Ovary (tissue), 3 donors: ENCODE measurements around the gene CYP4F3.

ENCODE experiments used
- CTCF ChIP-seq, 3 donors: fragments of 450-650 bp in 2 of 3; fragments of 200-600 bp in 1 of 3; IDR thresholded peaks; one replicate each; pipeline versions ENCODE4 v1.5.1 to v1.8.0; 2016 to 2022; ENCODE audit warnings: antibody characterized with exemption in 3 of 3, mild to moderate bottlenecking in 1 of 3
- POLR2A ChIP-seq: fragments of 450-650 bp; IDR thresholded peaks from one replicate; pipeline ENCODE4 v1.6.1; 2017; ENCODE audit warnings: antibody characterized with exemption, mild to moderate bottlenecking, moderate library complexity
- donor health status: DM: no; HTN: no; CAD: no.

- TF ChIP-seq POLR2A (no peak), CTCF (IDR thresholded peaks at IDR 0.05) (no peak)
These were observed 45.6 kb upstream of the CYP4F3 start for GRCh38 chr19:15595069-15595468.
